ENCODE data around the gene FBXO46.
"Not testable (repeated sequence)": the region's sequence is repeated elsewhere in the genome, so short reads cannot be mapped to it uniquely, and the experiment has no call there.

The FBXO46 gene

GRCh38 chr19:45728683-45729082, 2.0 kb downstream of the FBXO46 start:
- DNase-seq (ENCODE audit: low read depth in 2 of 2) = not testable (repeated sequence)

GRCh38 chr19:45720065-45720464, 10.6 kb downstream of the FBXO46 start:
- not testable (repeated sequence) for DNase-seq (ENCODE audit: low read depth in 2 of 2)

GRCh38 chr19:45717983-45718650, 12.6 kb downstream of the FBXO46 start:
- no peak for DNase-seq (ENCODE audit: low read depth in 2 of 2)

GRCh38 chr19:45717131-45717982, 13.3 kb downstream of the FBXO46 start:
- peak; percentile 97 for DNase-seq (ENCODE audit: low read depth in 2 of 2)

GRCh38 chr19:45716359-45717130, 14.2 kb downstream of the FBXO46 start:
- no peak for DNase-seq (ENCODE audit: low read depth in 2 of 2)

GRCh38 chr19:45715139-45715538, 15.6 kb downstream of the FBXO46 start:
- DNase-seq (ENCODE audit: low read depth in 2 of 2) = no peak

- DNase-seq (ENCODE audit: low read depth in 2 of 2) = no peak
Observed at GRCh38 chr19:45713141-45713540, 17.6 kb downstream of the FBXO46 start.

GRCh38 chr19:45712699-45713067, 18.0 kb downstream of the FBXO46 start:
- no peak for DNase-seq (ENCODE audit: low read depth in 2 of 2)

GRCh38 chr19:45711851-45712698, 18.6 kb downstream of the FBXO46 start:
- DNase-seq (ENCODE audit: low read depth in 2 of 2) = no peak

GRCh38 chr19:45710356-45711130, 20.2 kb downstream of the FBXO46 start:
- no peak for DNase-seq (ENCODE audit: low read depth in 2 of 2)

- DNase-seq (ENCODE audit: low read depth in 2 of 2) = no peak
Observed at GRCh38 chr19:45705710-45706415, 24.8 kb downstream of the FBXO46 start.

GRCh38 chr19:45705115-45705514, 25.6 kb downstream of the FBXO46 start:
- DNase-seq (ENCODE audit: low read depth in 2 of 2) = no peak

- no peak for DNase-seq (ENCODE audit: low read depth in 2 of 2)
Observed at GRCh38 chr19:45701676-45702075, 29.0 kb downstream of the FBXO46 start.

- no peak for DNase-seq (ENCODE audit: low read depth in 2 of 2)
Observed at GRCh38 chr19:45693106-45693788, 37.4 kb downstream of the FBXO46 start.

GRCh38 chr19:45692187-45693105, 38.2 kb downstream of the FBXO46 start, which contains the start of gene QPCTL:
Gene QPCTL, plus strand, starts transcription at chr19:45692666. Its CDS starts 38 bp downstream, at chr19:45692704.
- peak; percentile 98 to 99 for DNase-seq (ENCODE audit: low read depth in 2 of 2)

- DNase-seq (ENCODE audit: low read depth in 2 of 2) = peak; percentile 79 to 84
Observed at GRCh38 chr19:45691516-45692186, 39.0 kb downstream of the FBXO46 start, which contains the start of gene SNRPD2. Gene SNRPD2, minus strand, starts transcription at chr19:45691953. Its CDS starts 65 bp downstream, at chr19:45691888.

GRCh38 chr19:45687599-45687998, 43.1 kb downstream of the FBXO46 start:
- no peak for DNase-seq (ENCODE audit: low read depth in 2 of 2)
